GM18498 (cell line): ENCODE measurements around the gene ROBO2.
"Not testable (repeated sequence)": the region's sequence is repeated elsewhere in the genome, so short reads cannot be mapped to it uniquely, and the experiment has no call there.

ENCODE experiments used
- ATAC-seq: cut with Tn5 transposase; IDR thresholded peaks from one replicate; pipeline ENCODE4 v1.9.1; 2021; ENCODE audit warnings: mild to moderate bottlenecking, moderate library complexity; ENCODE audit not compliant: unreplicated experiment

Gene ROBO2

DNA sequence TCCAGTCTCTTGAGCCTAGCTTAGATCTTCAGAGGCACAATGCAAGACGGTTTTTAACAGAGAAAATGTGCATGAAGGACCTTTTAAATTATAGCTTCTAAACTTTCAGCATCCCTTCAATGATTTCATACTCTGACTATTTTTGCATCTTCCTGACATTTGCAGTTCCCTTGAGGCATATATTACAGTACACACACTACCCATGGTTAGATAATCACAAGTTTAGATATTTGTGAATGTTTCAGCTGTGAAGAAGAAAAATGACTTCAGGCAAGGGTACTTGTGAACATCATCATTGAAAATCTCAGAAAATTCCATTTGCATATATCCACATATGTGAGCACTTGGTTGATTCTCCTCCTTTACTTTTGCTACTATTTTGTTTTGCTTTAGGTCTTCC, 341.5 kb downstream of the ROBO2 start:
- ATAC-seq, result no peak

DNA sequence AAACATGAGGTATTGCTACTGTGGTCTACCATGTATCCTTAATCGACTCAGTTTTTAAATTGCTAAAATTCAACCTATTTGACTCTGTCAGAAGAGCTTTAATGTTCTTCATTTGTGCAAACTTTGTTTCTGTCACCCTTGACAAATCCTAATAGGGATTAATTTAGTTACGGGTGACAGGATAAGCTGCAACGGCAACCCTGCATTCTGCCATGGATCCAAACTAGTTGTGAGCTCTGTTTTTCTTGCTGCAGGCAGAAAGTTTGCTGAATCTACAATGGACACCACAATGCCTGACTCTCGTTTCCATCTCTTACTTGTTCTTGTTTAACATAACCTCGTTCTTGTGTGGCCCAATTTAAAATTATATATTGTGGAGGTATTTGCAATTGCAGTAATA, 352.3 kb downstream of the ROBO2 start:
- no peak for ATAC-seq

DNA sequence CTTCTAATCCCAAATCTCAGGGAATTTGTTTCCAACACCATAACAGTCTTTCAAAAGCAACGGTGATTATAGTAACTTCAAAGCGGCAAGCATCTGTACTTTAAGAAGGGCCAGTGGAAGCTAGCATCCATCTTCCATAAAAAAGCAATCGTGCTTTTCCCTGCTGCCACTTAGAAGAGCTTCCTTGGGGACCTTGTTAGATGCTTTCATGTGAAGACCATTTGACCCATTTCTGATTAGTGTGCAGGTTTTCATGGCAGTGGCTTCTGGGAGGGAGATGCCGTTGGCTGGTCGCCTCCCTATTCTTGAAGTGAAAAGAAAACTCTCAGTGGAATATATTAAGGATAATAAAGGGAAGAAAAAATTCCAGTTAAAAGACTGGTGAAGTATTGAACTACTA, 354.1 kb downstream of the ROBO2 start:
- ATAC-seq, result no peak

DNA sequence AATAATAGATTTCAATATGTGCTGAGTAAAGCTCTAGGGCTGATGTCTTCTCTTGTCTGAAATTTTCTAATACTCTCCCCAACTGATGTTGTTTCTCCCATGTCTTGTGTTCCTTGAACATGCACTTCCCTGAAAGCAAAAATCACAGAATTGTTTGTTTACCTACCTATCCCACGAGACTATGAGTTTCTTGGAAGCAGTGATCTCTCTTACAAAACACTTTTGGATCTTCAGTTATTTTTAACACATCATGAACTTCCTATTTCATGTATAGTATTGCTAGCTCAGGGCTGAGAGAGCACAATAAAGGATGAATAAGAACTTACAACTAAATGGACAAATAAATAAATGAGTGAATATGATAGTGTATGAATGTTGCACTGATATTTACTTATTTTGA, 365.0 kb downstream of the ROBO2 start:
- no peak for ATAC-seq

DNA sequence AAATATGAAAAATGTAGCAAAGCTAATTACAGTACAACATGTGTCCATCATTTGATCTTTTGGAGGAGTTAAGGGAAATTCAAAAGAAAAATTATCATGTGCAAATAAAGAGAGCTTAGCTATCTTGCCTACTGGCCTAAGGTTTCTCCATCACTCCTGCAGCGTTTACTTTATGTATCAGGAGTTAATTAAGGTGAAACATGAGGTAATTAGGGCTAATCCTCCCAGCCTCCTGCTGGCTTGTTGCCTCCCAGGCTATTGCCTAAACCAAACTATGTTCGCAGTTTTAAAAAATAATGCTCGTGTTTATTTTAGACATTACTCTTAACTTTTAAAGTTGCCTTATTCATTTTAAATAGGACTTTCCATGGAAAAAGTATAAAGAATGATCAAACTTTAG, 367.5 kb downstream of the ROBO2 start:
- ATAC-seq, result no peak

DNA sequence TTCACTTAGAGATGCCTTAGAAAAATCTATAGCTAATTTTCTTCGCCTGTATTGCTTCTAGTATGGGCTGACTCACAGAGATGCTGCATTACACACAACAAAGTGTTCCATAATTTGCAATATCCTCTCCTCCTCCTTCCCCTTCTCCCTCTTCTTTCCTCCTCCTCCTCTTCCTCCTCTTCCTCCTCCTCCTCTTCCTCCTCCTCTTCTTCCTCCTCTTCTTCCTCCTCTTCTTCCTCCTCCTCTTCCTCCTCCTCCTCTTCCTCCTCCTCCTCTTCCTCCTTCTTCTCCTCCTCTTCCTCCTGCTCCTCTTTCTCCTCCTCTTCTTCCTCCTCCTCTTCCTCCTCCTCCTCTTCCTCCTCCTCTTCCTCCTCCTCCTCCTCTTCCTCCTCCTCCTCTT, 370.4 kb downstream of the ROBO2 start:
- not testable (repeated sequence) for ATAC-seq

DNA sequence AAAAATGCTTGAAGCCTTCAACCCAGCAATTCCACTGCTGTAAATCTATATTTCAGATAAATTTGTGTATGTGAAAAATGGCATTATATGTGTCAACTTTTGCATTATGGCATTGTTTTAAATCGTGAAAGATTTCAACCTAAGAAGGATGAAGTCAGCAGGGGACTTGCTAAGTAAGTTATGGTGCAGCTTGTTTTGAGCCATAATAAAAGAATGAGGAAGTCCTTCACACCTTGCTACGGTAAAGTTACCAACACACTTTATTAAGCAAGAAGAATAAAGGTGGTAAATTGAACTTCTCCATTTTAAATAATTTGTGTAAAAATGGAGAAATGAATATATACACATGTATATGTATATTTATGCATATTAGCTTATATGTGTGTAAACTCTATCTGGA, 371.4 kb downstream of the ROBO2 start:
- no peak for ATAC-seq

DNA sequence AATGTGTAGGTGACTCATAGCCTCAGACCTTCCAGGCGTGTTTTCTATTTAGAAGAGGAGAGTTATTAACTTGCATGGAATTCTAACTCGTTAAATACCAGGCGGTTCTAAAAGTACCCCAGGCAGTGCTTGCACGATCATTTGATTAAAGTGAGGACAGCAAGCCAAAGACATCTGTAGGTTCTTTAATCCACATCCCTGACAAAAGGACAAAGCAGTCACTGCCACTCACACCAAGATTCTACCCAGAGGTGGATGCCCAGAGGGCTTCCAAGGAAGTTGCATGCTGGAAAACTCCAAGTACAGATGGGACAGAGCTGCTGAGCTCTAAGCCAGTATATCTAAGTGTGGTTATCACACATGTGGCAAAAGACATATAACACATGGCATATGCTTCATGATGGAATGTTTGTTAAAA, 372.1 kb downstream of the ROBO2 start:
- no peak for ATAC-seq

DNA sequence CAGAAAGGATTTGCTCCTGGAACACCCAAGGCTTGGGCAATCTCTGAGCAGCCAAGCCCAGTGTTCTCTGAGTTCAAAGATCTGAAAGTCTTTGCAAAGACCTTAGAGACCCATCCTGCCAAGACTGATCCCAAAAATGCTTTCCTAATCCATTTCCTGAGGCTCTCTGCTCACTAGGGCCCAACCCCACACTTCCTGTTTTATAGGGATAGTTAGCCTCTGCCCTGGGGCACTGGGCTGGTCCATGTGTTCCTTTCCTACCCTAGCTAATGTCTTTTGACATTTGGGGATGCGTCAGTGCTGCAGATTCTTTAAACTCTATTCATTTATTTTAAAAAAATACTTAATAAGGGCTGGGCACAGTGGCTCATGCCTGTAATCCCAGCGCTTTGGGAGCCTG, 372.7 kb downstream of the ROBO2 start:
- ATAC-seq, result no peak

DNA sequence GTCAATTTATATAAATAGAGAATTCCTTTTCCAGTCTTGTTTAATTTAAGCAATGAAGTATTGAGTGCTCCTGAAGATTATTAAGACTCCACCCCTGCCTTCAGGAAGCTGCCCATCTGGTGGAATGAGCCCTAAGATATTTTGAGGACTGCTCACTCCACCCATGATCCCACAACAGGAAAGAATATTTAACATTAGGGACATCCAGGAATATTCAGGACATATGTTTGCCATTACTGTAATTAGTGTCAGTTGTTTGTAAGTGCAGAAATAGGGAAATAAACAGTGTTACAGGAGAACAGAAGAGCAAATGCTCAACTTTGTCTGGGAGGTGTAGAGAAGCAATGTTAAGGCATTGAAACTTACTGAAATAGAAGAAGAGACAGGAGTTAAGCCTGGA, 375.0 kb downstream of the ROBO2 start:
- ATAC-seq, result no peak

DNA sequence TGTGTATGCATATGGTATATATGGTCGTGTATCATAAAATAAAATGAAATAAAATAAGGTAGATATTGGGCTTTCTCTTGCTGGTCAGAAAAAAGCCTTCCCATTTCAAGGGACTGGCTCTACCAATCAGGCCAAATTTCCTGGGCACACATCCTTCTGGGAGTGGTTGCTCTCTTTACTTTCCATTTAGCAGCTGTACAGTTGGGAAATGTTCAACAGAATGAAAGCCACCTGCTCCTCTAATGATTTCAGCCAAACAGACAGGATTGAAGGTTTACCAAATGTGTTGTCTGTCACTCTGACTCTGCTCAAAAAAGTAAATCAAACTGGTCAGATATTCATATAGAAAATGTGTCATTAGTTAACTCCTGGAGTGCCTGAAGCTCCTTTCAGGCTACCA, 380.4 kb downstream of the ROBO2 start:
- ATAC-seq, result no peak

DNA sequence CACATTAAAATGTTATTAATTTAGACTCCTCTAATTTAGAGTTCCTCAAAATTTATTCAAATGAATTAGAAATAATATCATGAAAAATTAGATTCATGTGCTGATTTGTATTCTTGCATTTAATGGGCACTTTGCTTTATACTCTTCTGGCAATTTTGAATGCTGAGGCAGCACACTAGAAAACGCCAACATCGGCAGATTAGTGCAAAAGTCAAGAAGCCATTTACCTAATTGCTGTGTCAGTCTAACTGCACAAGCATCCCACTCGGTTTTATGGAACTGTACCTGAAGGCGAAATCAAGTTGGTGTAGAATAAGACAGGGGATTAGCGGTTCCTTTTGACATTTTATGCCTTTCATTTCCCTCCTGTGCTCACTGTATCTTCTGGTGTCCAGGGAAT, 382.0 kb downstream of the ROBO2 start:
- no peak for ATAC-seq

DNA sequence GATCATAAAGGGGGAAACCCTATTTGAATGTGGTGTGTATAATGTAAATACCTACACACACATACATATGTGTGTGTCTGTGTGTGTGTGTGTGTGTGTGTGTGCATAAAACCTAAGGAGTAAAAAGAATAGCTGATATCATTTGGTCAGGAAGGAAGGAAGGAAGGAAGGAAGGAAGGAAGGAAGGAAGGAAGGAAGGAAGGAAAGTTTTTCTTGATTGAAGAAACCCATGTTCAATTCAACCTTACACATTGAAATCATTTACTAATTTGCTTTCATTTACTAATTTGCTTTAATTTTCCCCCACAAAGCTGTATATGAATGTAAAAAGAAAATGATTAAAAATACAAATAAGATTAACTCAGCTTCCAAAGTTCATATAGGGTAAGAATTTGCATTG, 386.6 kb downstream of the ROBO2 start:
- ATAC-seq, result no peak

DNA sequence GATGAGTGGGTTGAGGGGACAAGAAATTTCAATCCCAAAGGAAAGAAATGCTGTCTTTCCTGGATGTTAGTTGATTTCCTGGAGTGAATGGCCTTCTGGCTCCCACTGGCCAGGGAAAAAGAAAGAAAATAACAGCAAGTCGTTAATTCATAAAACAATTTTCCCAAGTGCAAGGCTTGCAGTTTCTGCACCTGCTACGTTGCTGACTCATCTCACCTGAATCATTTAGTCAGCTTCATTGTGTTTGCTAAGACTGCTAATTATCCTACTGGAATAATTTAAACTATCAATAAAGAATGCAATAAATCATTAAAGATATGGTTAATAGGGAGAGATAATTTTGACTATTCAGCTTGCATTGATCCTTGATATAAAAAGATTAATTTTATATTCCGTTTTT, 387.6 kb downstream of the ROBO2 start:
- ATAC-seq, result no peak

DNA sequence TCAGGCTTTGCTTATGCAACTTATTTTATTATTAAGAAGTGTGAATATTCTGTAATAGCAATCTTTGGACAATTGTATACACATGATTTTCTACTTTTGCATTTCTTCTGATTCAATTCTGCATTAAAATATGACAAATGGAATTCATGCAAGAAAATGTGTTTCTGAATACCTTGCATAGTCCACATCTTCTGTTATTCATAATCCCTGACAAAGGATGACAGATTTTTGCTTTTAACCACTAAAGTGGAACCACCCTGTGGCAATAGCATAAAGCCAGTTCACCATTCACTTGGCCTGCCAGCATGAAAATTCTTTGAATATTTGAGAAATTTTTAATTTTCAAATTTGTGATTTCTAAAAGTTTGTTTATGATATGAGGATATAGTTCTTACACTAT, 397.0 kb downstream of the ROBO2 start:
- ATAC-seq, result no peak

DNA sequence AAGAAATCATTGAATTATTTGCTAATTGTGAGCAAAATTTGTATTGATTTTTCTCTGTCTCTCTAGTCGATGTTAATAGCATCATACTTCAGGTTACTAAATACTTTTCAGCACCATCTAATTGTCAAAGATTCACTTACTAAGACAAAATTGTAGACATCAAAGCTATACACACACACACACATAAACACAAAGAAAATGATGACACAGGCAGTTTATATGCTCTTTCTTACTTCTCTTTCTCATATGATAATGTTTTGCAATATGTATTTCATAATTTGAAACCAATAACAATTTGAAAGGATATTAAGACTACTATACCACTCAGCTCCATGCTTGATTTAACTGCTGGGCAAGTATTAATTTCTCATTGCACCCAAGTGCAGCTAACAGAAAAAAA, 406.2 kb downstream of the ROBO2 start:
- no peak for ATAC-seq

DNA sequence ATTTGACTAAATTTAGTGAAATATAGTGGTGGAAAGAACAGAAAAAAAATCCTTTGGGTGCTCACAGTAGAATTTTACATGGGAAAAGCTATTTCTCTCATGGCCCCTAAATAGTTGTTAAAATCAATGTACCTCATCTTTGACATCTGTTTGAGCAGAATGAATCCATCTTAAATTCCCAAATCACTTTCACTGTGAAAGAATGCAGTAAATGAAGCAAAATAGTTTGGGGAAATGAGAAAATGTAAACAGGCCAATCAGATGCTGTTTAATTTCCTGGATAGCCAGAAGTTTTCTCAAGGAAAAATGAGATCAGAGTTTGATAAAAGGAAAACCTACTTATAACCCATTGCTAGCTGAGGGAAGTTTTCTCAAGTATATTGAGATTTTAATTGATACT, 406.9 kb downstream of the ROBO2 start:
- ATAC-seq, result no peak

DNA sequence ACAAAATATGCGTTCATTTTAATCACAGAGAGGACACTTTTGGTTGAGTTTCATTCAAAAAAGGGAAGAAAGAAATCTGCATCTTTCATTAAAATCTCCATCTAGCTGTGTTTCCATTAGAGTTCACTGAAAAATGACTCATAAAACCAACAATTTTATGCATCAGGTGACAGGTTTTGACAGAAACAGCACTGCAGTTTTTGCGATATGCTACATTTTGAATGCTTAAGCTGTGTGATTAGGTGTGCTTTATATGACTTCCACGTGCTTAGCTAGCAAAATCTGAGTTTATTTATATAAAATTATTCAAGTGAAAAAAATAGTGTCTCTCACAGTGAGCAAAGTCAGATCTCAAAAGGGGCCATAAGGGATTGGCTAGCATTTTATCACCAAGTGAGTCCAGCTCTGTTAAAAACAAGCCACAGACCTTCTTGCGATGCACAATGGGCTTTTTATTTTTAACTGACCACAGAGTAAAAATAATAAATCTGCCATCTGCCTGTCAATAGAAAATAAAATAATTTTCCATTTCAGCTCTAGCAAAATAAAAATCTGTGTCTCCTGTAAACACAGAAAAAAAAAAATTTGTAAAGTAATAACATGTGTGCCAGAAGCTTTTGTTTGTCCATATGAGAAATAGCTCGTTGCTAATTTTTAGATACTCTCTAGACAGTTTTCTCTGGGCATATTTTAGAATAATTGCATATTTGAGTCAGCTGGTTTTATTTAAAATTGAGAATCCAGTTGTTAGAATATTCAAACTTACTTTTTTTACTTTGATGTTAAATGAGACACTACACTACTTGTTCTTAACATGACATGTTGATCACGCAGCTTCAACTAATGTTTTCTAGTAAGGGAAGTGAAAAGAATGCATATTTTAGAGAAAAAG, 409.8 kb downstream of the ROBO2 start:
- ATAC-seq, result no peak

DNA sequence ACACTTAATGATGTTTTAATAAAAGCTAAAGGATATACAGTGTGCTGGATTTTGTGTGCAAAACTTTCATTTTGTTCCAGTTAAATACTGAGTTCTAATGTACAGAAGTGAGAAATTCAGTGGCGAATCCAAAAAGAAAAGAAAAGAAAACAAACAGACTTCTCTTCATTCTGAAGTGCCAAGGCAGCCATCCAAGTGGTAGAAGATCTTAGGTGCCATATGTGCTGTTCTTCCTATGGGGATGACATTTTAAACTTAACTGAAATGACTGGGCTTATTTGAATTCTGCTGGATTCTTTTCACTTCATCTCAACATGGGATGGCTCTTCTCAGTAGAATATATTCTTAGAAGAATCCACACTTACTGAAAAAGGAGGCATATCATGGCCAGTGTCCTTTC, 416.5 kb downstream of the ROBO2 start:
- ATAC-seq, result no peak

DNA sequence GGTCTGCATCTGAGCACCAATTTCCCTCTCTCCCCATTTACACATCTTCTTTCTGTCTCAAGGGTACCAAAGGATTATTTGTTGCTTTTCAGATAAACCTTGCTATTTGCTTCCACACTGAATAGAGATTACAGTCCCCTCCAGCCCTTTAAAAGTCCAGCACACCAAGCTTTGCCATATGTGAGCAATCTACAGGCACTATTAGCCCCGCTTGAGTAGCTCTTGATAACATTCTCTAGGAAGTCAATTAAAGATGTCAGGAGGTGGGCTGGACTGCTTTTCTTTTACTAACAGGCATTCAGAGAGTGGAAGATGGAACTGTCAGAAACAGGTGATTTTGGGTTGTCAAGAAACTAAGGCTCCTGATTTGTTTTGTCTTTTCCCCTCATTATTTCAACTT, 417.0 kb downstream of the ROBO2 start:
- no peak for ATAC-seq

DNA sequence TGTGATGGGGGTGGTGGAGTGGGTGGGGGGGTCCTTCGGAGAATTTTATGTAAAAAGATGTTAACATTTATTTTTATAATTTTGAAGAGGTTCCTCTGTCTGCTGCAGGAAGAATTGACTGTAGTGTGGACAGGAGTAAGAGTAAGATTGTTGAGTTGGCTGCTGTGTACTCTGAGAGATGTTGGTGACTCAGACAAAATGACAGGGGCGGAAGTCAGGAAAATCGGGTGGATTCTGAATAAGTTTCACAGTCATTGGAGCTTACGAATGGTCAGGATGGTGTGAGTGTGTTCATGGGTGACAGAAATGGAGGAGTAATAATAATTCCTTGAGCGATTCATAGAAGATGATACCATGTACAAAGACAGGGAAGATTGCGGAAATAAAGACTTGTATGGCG, 420.0 kb downstream of the ROBO2 start:
- ATAC-seq, result no peak

DNA sequence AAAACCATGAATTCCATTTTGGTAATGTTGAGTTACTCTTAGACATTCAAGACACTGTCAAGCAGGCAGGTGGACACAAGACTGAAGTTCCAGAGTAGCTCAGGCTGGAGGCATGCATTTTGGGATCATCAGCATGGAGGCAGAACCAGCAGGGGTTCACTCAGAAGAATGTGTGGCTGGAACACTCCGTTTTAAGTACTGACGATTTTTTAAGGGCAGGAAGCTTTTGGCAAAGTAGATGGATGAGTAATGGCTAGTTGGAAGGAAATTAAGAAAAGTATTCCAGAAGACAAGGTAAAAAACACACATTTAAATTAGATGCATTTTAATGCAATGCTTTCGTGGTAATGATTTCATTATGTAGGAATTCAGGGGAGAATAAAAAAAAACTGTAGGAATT, 420.4 kb downstream of the ROBO2 start:
- no peak for ATAC-seq

DNA sequence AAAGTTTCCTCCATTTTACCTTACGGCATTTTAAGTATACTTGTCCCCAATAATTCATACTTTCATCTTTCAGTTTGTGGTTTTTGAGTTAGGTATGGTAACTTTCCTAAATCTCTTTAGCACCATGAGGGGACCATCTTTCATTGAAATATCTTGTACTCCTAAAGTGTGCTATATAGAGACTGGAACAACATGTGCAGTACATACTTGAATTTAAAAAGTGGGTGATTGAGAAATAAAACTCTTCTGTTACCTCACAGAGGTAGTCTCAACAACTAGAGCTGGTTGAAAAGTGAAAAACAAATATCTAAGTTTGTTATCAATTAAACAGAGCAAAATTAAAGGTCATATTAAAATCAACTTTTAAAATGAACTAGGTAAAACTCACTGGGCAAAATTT, 423.1 kb downstream of the ROBO2 start:
- no peak for ATAC-seq
